Measurements from ENCODE around the gene DPH2.

Gene DPH2

GRCh38 chr1:43983253-43983899 lies 13.6 kb downstream of the DPH2 start:
- no peak for DNase-seq (ENCODE audit: low spot score)

GRCh38 chr1:43984855-43985254 lies 15.0 kb downstream of the DPH2 start:
- no peak for DNase-seq (ENCODE audit: low spot score)

GRCh38 chr1:43985984-43986595 lies 16.3 kb downstream of the DPH2 start:
- DNase-seq (ENCODE audit: low spot score): no peak

- no peak for DNase-seq (ENCODE audit: low spot score)
Measured at GRCh38 chr1:43986712-43987111, 16.9 kb downstream of the DPH2 start.

GRCh38 chr1:43987159-43987902 lies 17.5 kb downstream of the DPH2 start:
- DNase-seq (ENCODE audit: low spot score): no peak

GRCh38 chr1:43990271-43991199 lies 20.7 kb downstream of the DPH2 start:
- no peak for DNase-seq (ENCODE audit: low spot score)

GRCh38 chr1:43991200-43991475 lies 21.3 kb downstream of the DPH2 start:
- DNase-seq (ENCODE audit: low spot score): no peak

GRCh38 chr1:43991476-43992231 lies 21.8 kb downstream of the DPH2 start, which contains the start of gene CCDC24:
CCDC24 (plus strand) TSS chr1:43991599; CDS start chr1:43991879, 280 bp downstream.
- DNase-seq (ENCODE audit: low spot score): peak; percentile 78

- no peak for DNase-seq (ENCODE audit: low spot score)
Measured at GRCh38 chr1:43992232-43992995, 22.6 kb downstream of the DPH2 start.

GRCh38 chr1:43993206-43993914 lies 23.6 kb downstream of the DPH2 start:
- DNase-seq (ENCODE audit: low spot score): peak; percentile 64

GRCh38 chr1:43994071-43994470 lies 24.3 kb downstream of the DPH2 start:
- no peak for DNase-seq (ENCODE audit: low spot score)

- DNase-seq (ENCODE audit: low spot score): no peak
Measured at GRCh38 chr1:43994794-43995790, 25.3 kb downstream of the DPH2 start.

- no peak for DNase-seq (ENCODE audit: low spot score)
Measured at GRCh38 chr1:43995984-43996732, 26.3 kb downstream of the DPH2 start.

GRCh38 chr1:43996733-43997115 lies 26.9 kb downstream of the DPH2 start:
- DNase-seq (ENCODE audit: low spot score): no peak

- DNase-seq (ENCODE audit: low spot score): no peak
Measured at GRCh38 chr1:43997295-43997999, 27.6 kb downstream of the DPH2 start.

- DNase-seq (ENCODE audit: low spot score): no peak
Measured at GRCh38 chr1:43998000-43998378, 28.2 kb downstream of the DPH2 start.

GRCh38 chr1:43999455-43999854 lies 29.6 kb downstream of the DPH2 start:
- DNase-seq (ENCODE audit: low spot score): no peak
